Measurements from ENCODE around the gene ETAA1.

The ETAA1 gene

DNA sequence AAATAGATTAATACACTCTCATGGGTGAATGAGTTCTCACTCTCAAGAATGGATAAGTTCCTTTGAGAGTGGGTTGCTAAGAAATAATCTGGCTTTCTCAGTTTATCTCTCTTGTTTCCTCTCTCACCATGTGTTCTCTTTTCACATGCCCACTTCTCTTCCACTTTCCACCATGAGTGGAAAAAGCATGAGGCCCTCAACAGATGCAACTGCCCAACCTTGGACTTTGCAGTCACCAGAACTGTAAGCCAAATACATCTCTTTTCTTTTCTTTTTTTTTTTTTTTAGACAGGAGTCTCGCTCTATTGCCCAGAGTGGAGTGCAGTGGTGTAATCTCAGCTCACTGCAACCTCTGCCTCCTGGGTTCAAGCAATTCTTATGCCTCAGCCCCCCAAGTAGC lies 18.1 kb upstream of the ETAA1 start:
- TF ChIP-seq ZBTB7A (IDR thresholded peaks at IDR 0.05; ENCODE audit: low read depth) (no peak), NFIC (IDR thresholded peaks at IDR 0.05) (no peak), TCF12 (IDR thresholded peaks at IDR 0.05; ENCODE audit: low read depth) (no peak)
- TF ChIP-seq, protein P1, sequence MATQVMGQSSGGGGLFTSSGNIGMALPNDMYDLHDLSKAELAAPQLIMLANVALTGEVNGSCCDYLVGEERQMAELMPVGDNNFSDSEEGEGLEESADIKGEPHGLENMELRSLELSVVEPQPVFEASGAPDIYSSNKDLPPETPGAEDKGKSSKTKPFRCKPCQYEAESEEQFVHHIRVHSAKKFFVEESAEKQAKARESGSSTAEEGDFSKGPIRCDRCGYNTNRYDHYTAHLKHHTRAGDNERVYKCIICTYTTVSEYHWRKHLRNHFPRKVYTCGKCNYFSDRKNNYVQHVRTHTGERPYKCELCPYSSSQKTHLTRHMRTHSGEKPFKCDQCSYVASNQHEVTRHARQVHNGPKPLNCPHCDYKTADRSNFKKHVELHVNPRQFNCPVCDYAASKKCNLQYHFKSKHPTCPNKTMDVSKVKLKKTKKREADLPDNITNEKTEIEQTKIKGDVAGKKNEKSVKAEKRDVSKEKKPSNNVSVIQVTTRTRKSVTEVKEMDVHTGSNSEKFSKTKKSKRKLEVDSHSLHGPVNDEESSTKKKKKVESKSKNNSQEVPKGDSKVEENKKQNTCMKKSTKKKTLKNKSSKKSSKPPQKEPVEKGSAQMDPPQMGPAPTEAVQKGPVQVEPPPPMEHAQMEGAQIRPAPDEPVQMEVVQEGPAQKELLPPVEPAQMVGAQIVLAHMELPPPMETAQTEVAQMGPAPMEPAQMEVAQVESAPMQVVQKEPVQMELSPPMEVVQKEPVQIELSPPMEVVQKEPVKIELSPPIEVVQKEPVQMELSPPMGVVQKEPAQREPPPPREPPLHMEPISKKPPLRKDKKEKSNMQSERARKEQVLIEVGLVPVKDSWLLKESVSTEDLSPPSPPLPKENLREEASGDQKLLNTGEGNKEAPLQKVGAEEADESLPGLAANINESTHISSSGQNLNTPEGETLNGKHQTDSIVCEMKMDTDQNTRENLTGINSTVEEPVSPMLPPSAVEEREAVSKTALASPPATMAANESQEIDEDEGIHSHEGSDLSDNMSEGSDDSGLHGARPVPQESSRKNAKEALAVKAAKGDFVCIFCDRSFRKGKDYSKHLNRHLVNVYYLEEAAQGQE (IDR thresholded peaks at IDR 0.05; ENCODE audit: low read depth) = no peak

DNA sequence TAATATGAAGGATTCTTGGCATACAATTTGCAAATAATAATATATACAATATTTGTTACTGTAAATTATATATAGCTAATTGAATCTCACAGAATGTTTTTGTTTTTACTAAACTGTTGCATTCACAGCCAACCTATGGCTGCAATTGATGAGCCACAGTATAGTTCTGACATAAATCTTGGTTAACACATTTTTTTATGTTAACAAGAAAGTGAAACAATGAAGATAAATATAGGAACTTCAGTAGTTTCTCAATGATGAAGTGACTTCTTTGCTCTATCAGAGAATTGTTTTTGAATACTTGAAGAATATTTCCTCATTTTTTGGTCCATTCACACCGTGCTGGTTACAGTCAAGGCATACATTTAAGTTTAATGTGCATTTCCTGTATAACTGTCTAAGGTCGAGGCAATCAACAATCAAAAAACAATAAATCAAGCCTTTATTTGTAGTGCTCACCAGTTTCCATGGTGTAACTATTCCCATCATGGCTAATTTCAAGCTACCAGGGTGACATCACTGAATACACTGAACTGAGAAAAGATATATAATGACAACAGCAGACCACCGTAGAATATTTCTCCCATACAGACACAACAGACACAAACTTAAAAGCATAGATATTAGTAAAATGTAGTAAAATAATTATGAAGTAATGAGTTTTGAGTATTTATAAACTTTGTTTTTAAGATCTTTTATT lies 12.9 kb upstream of the ETAA1 start:
- TF ChIP-seq CREB1 (IDR thresholded peaks at IDR 0.05; ENCODE audit: low read depth) (no peak), CEBPB (IDR thresholded peaks at IDR 0.05) (no peak), EP300 (IDR thresholded peaks at IDR 0.05; ENCODE audit: borderline replicate concordance) (no peak), NFIC (IDR thresholded peaks at IDR 0.05) (no peak), TAF1 (IDR thresholded peaks at IDR 0.05; ENCODE audit: low read depth) (no peak), ZBTB7A (IDR thresholded peaks at IDR 0.05; ENCODE audit: low read depth) (no peak)
- TF ChIP-seq, protein P2, sequence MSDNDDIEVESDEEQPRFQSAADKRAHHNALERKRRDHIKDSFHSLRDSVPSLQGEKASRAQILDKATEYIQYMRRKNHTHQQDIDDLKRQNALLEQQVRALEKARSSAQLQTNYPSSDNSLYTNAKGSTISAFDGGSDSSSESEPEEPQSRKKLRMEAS (IDR thresholded peaks at IDR 0.05) = no peak

DNA sequence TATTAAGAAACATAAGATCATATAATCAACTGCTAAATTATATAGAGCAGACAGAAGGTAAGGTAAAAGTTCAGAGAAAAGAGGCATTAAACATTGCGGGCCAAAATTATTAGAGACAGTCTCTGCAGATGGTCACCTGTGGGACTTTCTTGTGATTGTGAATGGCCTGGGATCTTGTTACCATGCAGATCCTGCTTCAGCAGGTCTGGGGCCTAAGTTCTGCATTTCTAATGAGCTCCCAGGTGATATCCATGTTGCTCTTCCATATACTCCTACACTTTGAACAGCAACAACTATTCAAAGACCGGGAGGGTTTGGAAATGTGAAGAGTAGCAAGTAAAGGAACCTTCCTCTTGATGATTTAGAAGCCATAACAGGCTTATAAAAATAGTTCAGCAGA lies 8.5 kb upstream of the ETAA1 start:
- TF ChIP-seq CREB1 (IDR thresholded peaks at IDR 0.05; ENCODE audit: low read depth) (no peak), EGR1 (IDR thresholded peaks at IDR 0.05) (no peak), TEAD4 (IDR thresholded peaks at IDR 0.05) (no peak), ZBTB7A (IDR thresholded peaks at IDR 0.05; ENCODE audit: low read depth) (no peak), NFIC (IDR thresholded peaks at IDR 0.05) (no peak)
- TF ChIP-seq, protein P2 (IDR thresholded peaks at IDR 0.05) = no peak
- TF ChIP-seq, protein P3, sequence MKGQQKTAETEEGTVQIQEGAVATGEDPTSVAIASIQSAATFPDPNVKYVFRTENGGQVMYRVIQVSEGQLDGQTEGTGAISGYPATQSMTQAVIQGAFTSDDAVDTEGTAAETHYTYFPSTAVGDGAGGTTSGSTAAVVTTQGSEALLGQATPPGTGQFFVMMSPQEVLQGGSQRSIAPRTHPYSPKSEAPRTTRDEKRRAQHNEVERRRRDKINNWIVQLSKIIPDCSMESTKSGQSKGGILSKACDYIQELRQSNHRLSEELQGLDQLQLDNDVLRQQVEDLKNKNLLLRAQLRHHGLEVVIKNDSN (IDR thresholded peaks at IDR 0.05) = no peak

DNA sequence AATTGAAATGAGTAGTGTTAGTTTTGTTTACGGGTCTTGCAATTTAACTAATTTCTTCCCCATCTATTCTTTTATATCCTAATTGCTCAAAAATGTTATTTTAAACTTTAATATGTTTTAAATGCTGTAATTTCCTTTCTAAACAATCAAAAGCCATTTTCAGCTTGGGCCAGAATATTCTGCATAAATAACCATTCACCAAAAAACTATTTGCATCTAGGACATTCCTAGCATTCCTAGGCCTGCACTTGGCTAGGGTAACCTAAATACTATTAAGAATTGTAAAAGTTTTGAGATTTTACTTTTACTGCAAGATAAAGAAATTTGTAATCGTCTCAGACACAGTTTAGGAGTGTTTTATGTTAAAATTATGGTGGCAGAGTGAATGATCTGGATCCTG lies 7.8 kb upstream of the ETAA1 start:
- TF ChIP-seq EGR1 (IDR thresholded peaks at IDR 0.05) (no peak), TEAD4 (IDR thresholded peaks at IDR 0.05) (peak; percentile 95)

DNA sequence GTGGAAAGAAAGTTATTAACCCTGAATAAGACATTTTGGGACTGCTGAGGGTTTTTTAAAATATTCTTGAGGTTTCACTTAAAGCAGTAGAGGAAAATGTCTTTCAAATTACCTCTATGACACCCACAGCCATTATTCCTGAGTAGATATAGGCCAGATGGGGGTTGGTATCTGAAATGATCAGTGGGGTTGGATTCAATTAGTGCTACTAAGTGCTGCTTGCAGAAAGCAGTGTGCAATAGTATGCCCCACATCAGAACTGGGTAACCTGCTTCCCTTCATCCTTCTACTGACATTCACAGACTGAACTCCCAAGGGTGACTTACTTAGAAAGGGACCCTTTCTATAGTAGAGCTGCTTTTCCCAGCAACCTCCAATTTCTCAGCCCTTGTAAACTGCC lies 7.3 kb upstream of the ETAA1 start:
- TF ChIP-seq TCF12 (IDR thresholded peaks at IDR 0.05; ENCODE audit: low read depth) = no peak
- no peak for TF ChIP-seq CEBPB (IDR thresholded peaks at IDR 0.05)
- TF ChIP-seq, protein P2 (IDR thresholded peaks at IDR 0.05) = no peak
- no peak for TF ChIP-seq TAF1 (IDR thresholded peaks at IDR 0.05; ENCODE audit: low read depth)
- no peak for TF ChIP-seq RAD21 (IDR thresholded peaks at IDR 0.05; ENCODE audit: low read depth)
- TF ChIP-seq, protein P3 (IDR thresholded peaks at IDR 0.05) = no peak

DNA sequence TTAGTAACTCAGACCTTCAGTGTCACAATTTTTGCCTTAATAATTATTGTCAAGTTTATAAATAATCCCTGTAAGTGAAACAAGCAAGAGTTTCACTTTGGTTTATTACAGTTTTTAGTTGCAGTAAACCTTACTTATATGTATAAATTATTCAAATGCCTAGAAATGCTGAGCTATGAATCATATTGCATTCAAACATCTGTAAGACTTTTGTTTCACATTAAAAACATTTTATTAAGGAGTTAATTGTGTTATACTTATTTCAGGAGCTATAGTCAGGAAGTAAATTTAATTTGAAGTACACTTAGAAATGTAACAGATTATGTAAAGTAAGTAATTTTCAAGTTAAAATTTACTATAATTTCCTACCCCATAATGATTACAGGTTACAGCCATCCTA lies 3.9 kb upstream of the ETAA1 start:
- TF ChIP-seq ZBTB7A (IDR thresholded peaks at IDR 0.05; ENCODE audit: low read depth) (no peak), TCF12 (IDR thresholded peaks at IDR 0.05; ENCODE audit: low read depth) (no peak), TEAD4 (IDR thresholded peaks at IDR 0.05) (no peak), EP300 (IDR thresholded peaks at IDR 0.05; ENCODE audit: borderline replicate concordance) (no peak), RAD21 (IDR thresholded peaks at IDR 0.05; ENCODE audit: low read depth) (no peak), CEBPB (IDR thresholded peaks at IDR 0.05) (no peak)
- TF ChIP-seq, protein P2 (IDR thresholded peaks at IDR 0.05) = no peak

DNA sequence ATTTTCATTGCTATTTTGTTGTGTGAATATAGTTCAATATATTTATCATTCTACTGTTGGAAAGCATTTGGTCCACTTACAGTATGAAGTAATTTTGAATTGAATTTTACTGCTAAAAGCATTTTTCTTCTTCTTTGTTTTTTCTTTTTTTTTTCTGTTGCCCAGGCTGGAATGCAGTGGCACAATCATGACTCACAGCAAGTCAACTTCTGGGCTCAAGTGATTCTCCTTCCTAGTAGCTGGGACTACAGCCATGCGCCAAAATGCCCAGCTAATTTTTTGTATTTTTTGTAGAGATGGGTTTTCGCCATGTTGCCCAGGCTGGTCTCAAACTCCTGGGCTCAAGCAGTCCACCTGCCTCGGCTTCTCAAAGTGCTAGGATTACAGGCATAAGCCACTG lies 2.4 kb upstream of the ETAA1 start:
- peak; percentile 76 for TF ChIP-seq TEAD4 (IDR thresholded peaks at IDR 0.05)
- no peak for TF ChIP-seq TCF12 (IDR thresholded peaks at IDR 0.05; ENCODE audit: low read depth)

DNA sequence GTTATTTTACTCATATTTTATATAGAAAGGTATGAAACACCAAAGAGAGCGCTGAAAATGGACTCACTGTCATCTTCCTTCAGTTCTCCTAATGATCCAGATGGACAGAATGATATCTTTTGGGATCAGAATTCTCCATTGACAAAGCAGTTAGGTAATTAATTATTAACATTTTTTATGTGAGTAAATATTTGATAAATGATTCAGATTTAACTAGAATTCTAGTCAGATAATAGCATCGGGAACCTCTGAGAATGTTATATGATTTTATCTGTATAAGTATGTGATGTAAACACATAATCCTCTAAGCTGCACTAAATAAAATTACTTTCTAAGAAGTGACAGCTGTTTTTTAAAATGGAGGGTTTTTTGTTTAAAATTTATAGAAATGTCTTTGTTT lies 2.0 kb downstream of the ETAA1 start:
- TF ChIP-seq TEAD4 (IDR thresholded peaks at IDR 0.05) = no peak
- TF ChIP-seq CREB1 (IDR thresholded peaks at IDR 0.05; ENCODE audit: low read depth) = no peak
- TF ChIP-seq CEBPB (IDR thresholded peaks at IDR 0.05) = no peak
- TF ChIP-seq ZBTB7A (IDR thresholded peaks at IDR 0.05; ENCODE audit: low read depth) = no peak
- TF ChIP-seq, protein P2 (IDR thresholded peaks at IDR 0.05) = no peak
- TF ChIP-seq TCF12 (IDR thresholded peaks at IDR 0.05; ENCODE audit: low read depth) = no peak
- TF ChIP-seq, protein P3 (IDR thresholded peaks at IDR 0.05) = no peak
- no peak for TF ChIP-seq NFIC (IDR thresholded peaks at IDR 0.05)
- no peak for TF ChIP-seq EP300 (IDR thresholded peaks at IDR 0.05; ENCODE audit: borderline replicate concordance)
- TF ChIP-seq FOXM1 (IDR thresholded peaks at IDR 0.05; ENCODE audit: borderline replicate concordance, low read depth) = no peak
- no peak for TF ChIP-seq RAD21 (IDR thresholded peaks at IDR 0.05; ENCODE audit: low read depth)
- TF ChIP-seq, protein P1 (IDR thresholded peaks at IDR 0.05; ENCODE audit: low read depth) = no peak
- no peak for TF ChIP-seq TAF1 (IDR thresholded peaks at IDR 0.05; ENCODE audit: low read depth)
- no peak for TF ChIP-seq EGR1 (IDR thresholded peaks at IDR 0.05)
- TF ChIP-seq YY1 (IDR thresholded peaks at IDR 0.05; ENCODE audit: low read depth) = no peak

All from Ishikawa (cell line).